DOHH2 (cell line): Measurements from ENCODE around the gene CYP2D6.

Source experiments
- H3F3A ChIP-seq: fragments of 200-600 bp; sonication (generic), shearing (Covaris generic); 2 replicates; pipeline ENCODE4 v1.6.0; 2016; ENCODE audit warnings: antibody characterized with exemption, mild to moderate bottlenecking; ENCODE audit not compliant: control insufficient read depth, insufficient read depth
- H3K27ac ChIP-seq: fragments of 200-600 bp; sonication (generic); 2 replicates; pipeline ENCODE4 v1.5.1; 2014; ENCODE audit warnings: low read depth, mild to moderate bottlenecking, low read length, moderate library complexity
- H3K27me3 ChIP-seq: fragments of 200-600 bp; sonication (generic); 2 replicates; pipeline ENCODE4 v1.6.1; 2014; ENCODE audit warnings: mild to moderate bottlenecking, low read length, mixed read lengths; ENCODE audit not compliant: control insufficient read depth
- H3K36me3 ChIP-seq: fragments of 200-600 bp; sonication (generic); 2 replicates; pipeline ENCODE4 v1.6.1; 2014; ENCODE audit warnings: mild to moderate bottlenecking, low read length, moderate library complexity, mixed read lengths; ENCODE audit not compliant: control insufficient read depth
- H3K4me1 ChIP-seq: fragments of 200-600 bp; sonication (generic); 2 replicates; pipeline ENCODE4 v1.6.1; 2014; ENCODE audit warnings: mild to moderate bottlenecking, low read length, mixed read lengths; ENCODE audit not compliant: control insufficient read depth
- H3K4me2 ChIP-seq: fragments of 200-600 bp; sonication (generic); 2 replicates; pipeline ENCODE4 v1.6.0; 2014; ENCODE audit warnings: mild to moderate bottlenecking, low read length, moderate library complexity
- H3K4me3 ChIP-seq: fragments of 200-600 bp; sonication (generic); 2 replicates; pipeline ENCODE4 v1.5.1; 2014; ENCODE audit warnings: mild to moderate bottlenecking, low read length, mixed read lengths
- H3K79me2 ChIP-seq: fragments of 200-600 bp; sonication (generic); 2 replicates; pipeline ENCODE4 v1.6.1; 2014; ENCODE audit warnings: mild to moderate bottlenecking, low read length, mixed read lengths; ENCODE audit not compliant: control insufficient read depth
- H3K9me2 ChIP-seq: fragments of 200-600 bp; sonication (generic); replicated peaks from 2 replicates; pipeline ENCODE4 v1.6.1; 2014; ENCODE audit warnings: mild to moderate bottlenecking, low read length, mixed read lengths; ENCODE audit not compliant: control insufficient read depth
- H3K9me3 ChIP-seq: fragments of 200-600 bp; sonication (generic); 2 replicates; pipeline ENCODE4 v1.6.1; 2014; ENCODE audit warnings: antibody characterized with exemption, low read length, mixed read lengths; ENCODE audit not compliant: control insufficient read depth, insufficient read depth
- H4K20me1 ChIP-seq: fragments of 200-600 bp; sonication (generic); 2 replicates; pipeline ENCODE4 v1.6.0; 2014; ENCODE audit warnings: low read depth, mild to moderate bottlenecking, antibody characterized with exemption, low read length, moderate library complexity; ENCODE audit not compliant: control insufficient read depth, insufficient read depth
- CTCF ChIP-seq: fragments of 200-600 bp; sonication (generic); IDR thresholded peaks from one replicate; pipeline ENCODE4 v1.5.1; 2014; ENCODE audit warnings: antibody characterized with exemption, mild to moderate bottlenecking, low read depth, low read length; ENCODE audit not compliant: poor library complexity, severe bottlenecking
- EZH2phosphoT487 ChIP-seq: fragments of 200-600 bp; sonication (generic); IDR thresholded peaks from 2 replicates; pipeline ENCODE4 v1.6.1; 2017; ENCODE audit warnings: borderline replicate concordance, mild to moderate bottlenecking, antibody characterized with exemption, low read length, moderate library complexity, mixed read lengths

Gene CYP2D6

DNA sequence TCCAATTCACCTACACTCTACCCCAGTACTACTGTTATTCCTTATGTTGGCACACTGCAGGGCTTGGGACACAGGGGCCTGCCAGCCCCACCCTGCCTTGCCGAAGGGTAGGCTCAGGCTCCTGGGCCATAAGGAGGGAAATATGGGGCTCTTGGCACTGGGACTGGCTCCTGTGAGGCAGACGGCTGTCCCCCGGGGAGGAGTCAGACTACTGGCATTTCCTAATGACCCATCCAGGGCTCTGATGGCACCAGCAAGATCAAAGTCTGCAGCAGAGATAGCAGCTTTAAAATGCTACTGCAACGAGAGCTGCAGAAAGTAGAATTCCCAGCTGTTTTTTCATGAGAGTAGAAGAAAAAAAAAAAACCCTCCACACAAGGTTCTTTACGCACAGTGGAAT, 42.2 kb upstream of the CYP2D6 start:
- H3K27ac ChIP-seq: no peak overlapping the region
- H3K4me2 ChIP-seq: no peak overlapping the region
- no peaks in the 10 kb centered on the region for H3K9me2 ChIP-seq
- H3K36me3 ChIP-seq: peaks cover 33% of the 10 kb centered on the region
- no peaks in the 10 kb centered on the region for H3K27me3 ChIP-seq
- H4K20me1 ChIP-seq: 0 out of 2 replicates have a peak, but pooled peaks cover 8% of the 10 kb centered on the region
- no peaks in the 10 kb centered on the region for H3F3A ChIP-seq
- H3K4me1 ChIP-seq: peaks cover 39% of the 10 kb centered on the region
- TF ChIP-seq CTCF (no peak), EZH2phosphoT487 (no peak)
- no peak overlapping the region for H3K4me3 ChIP-seq
- no peaks in the 10 kb centered on the region for H3K9me3 ChIP-seq
- peaks cover 43% of the 10 kb centered on the region for H3K79me2 ChIP-seq

DNA sequence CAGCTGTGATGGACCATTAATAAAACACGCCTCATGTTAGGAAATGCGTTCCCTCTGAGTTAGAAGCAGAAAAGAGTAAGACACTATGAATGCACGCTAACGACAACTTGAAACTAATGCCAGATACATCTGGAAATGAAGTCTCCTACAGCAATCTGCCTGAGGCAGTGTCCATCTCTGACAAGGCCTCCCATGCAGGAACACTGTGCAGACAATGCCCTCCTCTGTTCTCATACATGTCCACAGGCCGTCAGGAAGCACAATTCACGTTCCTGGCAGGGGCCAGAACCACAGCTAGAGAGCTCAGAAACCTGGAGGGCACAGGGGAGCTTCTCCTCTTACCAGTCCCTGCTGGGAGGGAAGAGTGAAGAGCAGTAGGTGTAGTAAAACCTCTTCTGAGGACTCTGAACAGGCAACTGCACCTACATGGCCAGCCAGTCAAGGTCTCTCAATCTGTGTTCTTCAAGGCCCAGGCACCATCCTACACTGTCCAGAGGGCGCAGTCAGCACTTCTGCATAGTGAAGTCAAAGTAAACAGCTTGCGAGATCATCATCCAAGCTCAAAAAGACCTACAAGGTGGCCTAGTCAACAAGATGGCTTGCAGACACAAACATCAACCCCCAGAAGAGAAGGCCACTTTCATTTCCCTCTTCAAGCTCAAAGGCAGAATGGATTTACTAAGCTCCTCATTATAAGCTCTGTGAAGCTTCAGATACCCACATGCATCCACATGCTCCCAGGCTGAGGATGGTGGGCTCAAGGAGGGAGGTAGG, 41.5 kb upstream of the CYP2D6 start:
- Histone ChIP-seq H3K36me3 (peaks cover 37% of the 10 kb centered on the region), H3K9me3 (no peaks in the 10 kb centered on the region), H3K79me2 (peaks cover 43% of the 10 kb centered on the region), H3K4me2 (no peak overlapping the region), H3K9me2 (no peaks in the 10 kb centered on the region), H3K27ac (no peak overlapping the region), H3K4me1 (peaks cover 39% of the 10 kb centered on the region), H3K4me3 (no peak overlapping the region), H3K27me3 (no peaks in the 10 kb centered on the region), H3F3A (no peaks in the 10 kb centered on the region), H4K20me1 (0 out of 2 replicates have a peak, but pooled peaks cover 8% of the 10 kb centered on the region)
- TF ChIP-seq CTCF (no peak), EZH2phosphoT487 (no peak)

- Histone ChIP-seq H3K79me2 (peaks cover 43% of the 10 kb centered on the region), H3K4me1 (peaks cover 39% of the 10 kb centered on the region), H4K20me1 (0 out of 2 replicates have a peak, but pooled peaks cover 8% of the 10 kb centered on the region), H3F3A (no peaks in the 10 kb centered on the region), H3K27ac (no peak overlapping the region), H3K27me3 (no peaks in the 10 kb centered on the region), H3K4me3 (no peak overlapping the region), H3K4me2 (no peak overlapping the region), H3K36me3 (peaks cover 41% of the 10 kb centered on the region), H3K9me2 (no peaks in the 10 kb centered on the region), H3K9me3 (no peaks in the 10 kb centered on the region)
- TF ChIP-seq CTCF: no peak
- TF ChIP-seq EZH2phosphoT487: no peak
Observed at GRCh38 chr22:42171417-42171816, 40.8 kb upstream of the CYP2D6 start.
